ENCODE results near the gene PHF21B. TPM values are rescaled to one million over a fixed set of nuclear protein-coding genes. Genes with fewer than 3 reads are reported as not detected.

The PHF21B gene
- total RNA-seq, 3 donors from 2014 or later, result 0.26 TPM; not detected in 2

DNA sequence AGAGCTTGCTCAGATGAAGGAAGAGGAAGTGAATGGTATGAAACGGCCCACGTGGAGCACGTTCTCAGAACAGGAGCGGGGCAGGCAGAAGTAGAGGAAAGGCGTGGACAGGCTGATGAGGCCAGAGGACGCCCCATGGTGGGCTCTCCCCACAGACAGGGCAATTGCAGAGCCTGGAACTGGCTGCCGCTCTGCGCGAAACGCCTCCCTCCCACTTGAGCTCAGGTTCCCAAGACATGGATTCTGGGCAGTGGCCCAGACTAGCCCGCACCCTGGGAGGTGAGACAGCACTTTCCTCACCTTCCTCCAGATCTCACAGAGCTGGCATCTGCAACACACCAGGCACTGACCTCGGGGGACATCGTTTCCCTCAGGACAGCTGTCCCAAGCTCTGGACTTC is 117.6 kb downstream of the PHF21B start:
- DNase-seq (no peak), ATAC-seq (no peak)
- H3K36me3 Mint-ChIP-seq (ENCODE audit: insufficient read depth), result no peaks in the 10 kb centered on the region
- H3K9me3 Mint-ChIP-seq, result no peaks in the 10 kb centered on the region
- H3K27me3 Mint-ChIP-seq (ENCODE audit: low read depth), result no peaks in the 10 kb centered on the region
- no peaks in the 10 kb centered on the region for H3K4me1 Mint-ChIP-seq (ENCODE audit: low read depth)
- no peak overlapping the region for H3K4me3 Mint-ChIP-seq

DNA sequence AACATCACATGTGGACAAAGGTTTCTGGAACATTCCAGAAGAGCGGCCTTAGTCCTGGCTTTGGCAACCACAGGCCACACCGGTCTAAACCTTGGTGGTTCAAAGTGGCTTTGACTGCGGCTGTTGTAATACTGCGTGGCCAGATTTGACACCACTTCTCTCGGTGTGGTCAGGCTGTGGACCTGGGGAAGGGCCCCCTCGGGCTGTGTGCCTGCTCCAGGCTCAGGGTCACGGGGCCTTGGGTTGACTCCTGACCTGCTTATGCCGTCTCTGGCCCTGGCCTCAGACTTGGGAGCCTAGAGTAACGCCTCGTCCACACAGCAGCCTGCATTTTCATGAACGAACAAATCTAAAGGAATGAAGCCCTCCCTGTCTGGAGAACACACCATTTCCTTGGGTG is 118.0 kb downstream of the PHF21B start:
- ATAC-seq (no peak), DNase-seq (no peak)

DNA sequence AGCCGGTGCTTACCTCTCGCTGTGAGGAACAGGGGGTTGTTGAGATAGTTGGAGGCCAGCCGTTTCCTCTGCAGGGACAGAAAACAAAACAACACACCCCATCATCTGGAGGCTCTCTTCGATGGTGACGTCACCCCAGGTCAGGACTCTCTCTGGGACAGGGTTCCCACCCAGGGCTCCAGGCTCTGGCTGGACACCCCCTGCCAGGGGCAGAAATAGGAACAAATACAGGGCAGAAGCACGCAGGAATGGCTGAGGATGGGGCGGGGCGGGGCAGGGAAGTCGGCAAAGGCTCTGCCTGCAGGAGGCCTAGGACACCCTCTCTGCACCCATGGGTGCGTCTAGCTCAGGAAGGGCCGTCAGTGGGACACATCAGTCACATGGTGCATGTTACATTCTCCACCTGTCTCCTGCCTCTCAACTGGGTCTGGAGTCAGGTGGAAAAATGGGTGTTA is 118.5 kb downstream of the PHF21B start:
- no peaks in the 10 kb centered on the region for H3K36me3 Mint-ChIP-seq (ENCODE audit: insufficient read depth)
- H3K4me3 Mint-ChIP-seq, result no peak overlapping the region
- no peaks in the 10 kb centered on the region for H3K9me3 Mint-ChIP-seq
- H3K27me3 Mint-ChIP-seq (ENCODE audit: low read depth), result no peaks in the 10 kb centered on the region
- no peak for DNase-seq
- no peaks in the 10 kb centered on the region for H3K4me1 Mint-ChIP-seq (ENCODE audit: low read depth)
- ATAC-seq, result no peak

More for the DNA sequence above, 118.0 kb downstream of the PHF21B start:
- Mint-ChIP-seq H3K9me3 (no peaks in the 10 kb centered on the region), H3K4me3 (no peak overlapping the region), H3K27me3 (ENCODE audit: low read depth) (no peaks in the 10 kb centered on the region), H3K4me1 (ENCODE audit: low read depth) (no peaks in the 10 kb centered on the region), H3K36me3 (ENCODE audit: insufficient read depth) (no peaks in the 10 kb centered on the region)

DNA sequence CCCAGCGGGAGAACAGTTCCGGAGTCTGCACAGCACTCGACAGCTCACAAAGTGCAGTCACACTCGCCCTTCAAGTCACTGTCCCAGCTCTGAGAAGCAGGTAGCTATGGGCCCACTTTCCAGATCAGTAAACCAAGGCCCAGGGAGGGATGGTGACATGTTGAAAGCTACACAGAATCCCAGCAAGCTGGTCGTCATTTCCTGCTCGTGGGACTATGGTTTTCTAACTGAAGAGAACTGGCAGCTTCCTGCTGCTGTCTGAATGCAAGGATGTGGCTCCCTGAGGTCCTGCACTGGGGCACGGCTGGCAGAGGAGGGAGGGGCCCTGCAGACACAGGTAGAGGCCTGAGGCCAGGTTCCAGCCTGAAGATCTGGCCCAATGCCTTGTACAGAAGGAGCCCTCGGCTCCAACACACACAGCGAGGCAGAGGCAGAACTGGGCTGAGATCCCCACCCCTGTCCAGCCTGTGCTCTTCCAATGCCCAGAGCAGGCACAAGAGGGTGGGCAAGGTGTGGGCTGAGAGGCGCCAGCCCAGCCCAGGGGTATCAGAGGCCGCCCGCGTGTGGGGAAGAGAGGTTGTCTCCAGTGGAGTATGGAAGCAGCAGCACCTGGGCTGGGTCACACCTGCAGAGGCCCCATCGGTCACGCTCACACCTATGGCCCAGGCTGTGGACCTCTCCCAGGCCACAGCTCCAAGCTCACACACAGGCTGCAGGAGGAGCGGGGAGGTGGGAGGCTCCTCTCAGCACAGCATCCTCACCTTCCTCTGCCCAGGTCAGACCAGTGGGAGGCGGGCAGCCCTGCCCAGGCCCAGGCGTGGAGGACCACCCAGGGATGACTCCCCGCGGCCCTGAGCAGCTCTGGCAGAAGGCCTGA is 119.2 kb downstream of the PHF21B start:
- Mint-ChIP-seq H3K36me3 (ENCODE audit: insufficient read depth) (no peaks in the 10 kb centered on the region), H3K27me3 (ENCODE audit: low read depth) (no peaks in the 10 kb centered on the region), H3K4me3 (no peak overlapping the region), H3K9me3 (no peaks in the 10 kb centered on the region), H3K4me1 (ENCODE audit: low read depth) (no peaks in the 10 kb centered on the region)
- ATAC-seq (no peak), DNase-seq (no peak)

DNA sequence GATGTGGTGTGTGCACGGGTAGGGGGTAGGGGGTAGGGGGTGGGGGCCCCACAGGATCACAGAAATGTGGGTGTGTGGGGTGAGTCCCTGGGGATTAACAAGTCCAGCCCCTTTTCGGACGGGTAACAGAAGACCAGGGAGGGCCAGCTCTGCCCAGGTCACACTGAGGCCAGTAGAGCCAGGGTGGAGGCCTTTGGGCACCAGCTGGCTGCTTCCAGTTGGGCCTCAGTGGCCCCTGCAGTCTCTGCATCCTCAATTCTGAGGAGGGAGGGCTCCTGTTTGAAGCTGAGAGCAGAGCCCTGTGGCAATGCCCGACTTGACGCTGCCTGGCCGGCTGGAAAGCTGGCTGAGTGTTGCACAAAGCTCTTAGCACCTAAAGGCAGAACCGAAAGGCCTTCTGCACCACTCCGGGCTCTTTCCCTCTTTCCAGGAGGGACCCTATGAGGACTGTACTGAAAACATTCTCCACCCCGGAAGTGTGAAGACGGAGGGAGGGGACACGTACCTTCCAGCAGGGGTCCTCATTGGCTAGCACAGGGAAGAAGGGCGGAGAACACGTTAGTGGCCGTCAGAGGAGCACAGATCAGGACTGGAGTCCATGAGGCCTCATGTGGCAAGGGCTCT is 120.4 kb downstream of the PHF21B start:
- H3K4me3 Mint-ChIP-seq, result no peak overlapping the region
- H3K9me3 Mint-ChIP-seq, result no peaks in the 10 kb centered on the region
- H3K36me3 Mint-ChIP-seq (ENCODE audit: insufficient read depth), result no peaks in the 10 kb centered on the region
- H3K4me1 Mint-ChIP-seq (ENCODE audit: low read depth), result no peaks in the 10 kb centered on the region
- H3K27me3 Mint-ChIP-seq (ENCODE audit: low read depth), result no peaks in the 10 kb centered on the region
- DNase-seq (no peak), ATAC-seq (no peak)

DNA sequence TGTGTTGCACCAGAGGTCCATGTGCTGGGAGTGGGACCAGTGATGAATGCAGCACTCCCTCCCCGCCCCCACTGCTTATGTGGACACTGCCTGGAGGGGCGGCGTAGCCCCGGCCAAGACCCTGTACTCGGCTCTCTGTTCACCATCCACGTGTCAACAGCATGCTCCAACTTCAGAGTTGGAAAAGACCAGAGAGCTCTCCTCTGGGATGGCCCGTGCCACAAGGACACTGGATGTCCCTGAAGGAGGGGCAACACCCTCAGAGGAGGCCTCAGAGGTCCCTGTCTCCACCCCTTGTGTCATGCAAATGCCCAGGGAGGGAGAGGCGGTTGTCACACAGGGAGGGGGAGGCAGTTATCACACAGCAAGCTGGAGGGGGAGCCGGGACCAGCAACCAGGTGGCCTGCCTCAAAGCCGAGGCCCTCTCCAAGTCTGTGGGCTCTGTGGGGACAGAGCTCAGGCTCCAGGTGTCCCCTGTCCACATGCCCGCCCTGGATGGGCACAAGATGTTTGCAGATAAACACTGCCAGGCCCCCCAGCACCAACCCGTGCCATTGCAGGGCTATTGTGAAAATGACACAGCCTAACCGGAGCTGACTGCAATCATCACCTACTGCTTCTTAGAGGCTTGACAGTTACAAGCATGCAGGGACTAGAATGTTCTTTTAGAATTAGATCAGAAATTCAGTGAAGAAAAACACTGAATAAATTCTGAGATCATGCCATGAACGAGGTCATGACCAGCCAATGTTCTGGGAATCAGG is 121.1 kb downstream of the PHF21B start:
- Mint-ChIP-seq H3K36me3 (ENCODE audit: insufficient read depth) (no peaks in the 10 kb centered on the region), H3K9me3 (no peaks in the 10 kb centered on the region), H3K4me3 (no peak overlapping the region), H3K4me1 (ENCODE audit: low read depth) (no peaks in the 10 kb centered on the region), H3K27me3 (ENCODE audit: low read depth) (no peaks in the 10 kb centered on the region)
- DNase-seq (no peak), ATAC-seq (no peak)

DNA sequence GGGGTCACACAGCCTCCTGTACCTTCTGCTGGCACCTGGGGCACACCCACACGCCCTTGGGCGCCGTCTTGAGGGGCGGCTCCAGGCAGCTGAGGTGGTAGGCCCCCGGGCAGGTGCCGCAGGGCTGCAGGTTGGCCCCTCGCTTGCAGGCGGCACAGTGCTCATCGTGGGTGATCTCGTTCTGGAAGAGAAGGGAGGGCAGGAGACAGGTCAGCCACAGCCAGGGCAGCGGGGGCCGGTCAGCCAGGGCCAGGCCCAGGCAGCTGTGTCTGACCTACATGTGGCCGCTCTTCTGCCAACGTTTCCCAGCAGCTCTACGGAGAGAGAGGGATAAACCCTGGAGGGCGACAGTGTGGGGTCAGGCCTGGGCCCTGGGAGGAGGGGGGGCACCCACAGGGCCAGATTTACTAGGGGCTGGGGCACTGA is 121.9 kb downstream of the PHF21B start:
- no peak overlapping the region for H3K4me3 Mint-ChIP-seq
- no peaks in the 10 kb centered on the region for H3K4me1 Mint-ChIP-seq (ENCODE audit: low read depth)
- H3K36me3 Mint-ChIP-seq (ENCODE audit: insufficient read depth), result no peaks in the 10 kb centered on the region
- no peak for ATAC-seq
- no peak for DNase-seq
- H3K27me3 Mint-ChIP-seq (ENCODE audit: low read depth), result no peaks in the 10 kb centered on the region
- H3K9me3 Mint-ChIP-seq, result no peaks in the 10 kb centered on the region

DNA sequence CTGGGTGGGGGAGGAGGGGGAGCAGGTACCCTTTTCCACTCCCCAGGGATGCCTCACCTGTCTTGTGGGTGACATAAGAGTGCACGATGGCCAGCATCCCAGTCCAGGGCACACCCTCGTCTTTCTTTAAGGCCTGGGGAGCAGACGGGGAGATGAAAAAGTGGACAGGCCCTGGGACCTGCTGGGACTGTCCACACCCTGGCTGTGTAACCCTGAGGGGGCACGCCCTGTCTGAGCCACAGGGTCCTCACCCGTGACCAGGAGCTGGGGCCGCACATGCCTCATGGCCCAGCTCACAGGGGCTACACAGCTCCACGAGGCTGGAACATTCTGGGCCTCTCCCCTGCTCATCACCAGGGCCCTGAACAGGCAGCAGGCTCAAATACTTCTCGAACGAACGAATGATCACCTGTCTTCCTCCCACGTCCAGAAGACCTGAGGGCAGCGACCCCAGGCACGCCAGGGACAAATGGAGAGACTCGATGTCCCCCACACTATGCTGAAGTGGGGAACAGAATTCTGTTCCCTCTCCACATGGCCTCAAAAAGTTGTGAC is 123.9 kb downstream of the PHF21B start:
- Mint-ChIP-seq H3K27me3 (ENCODE audit: low read depth) (no peaks in the 10 kb centered on the region), H3K4me1 (ENCODE audit: low read depth) (no peaks in the 10 kb centered on the region)

DNA sequence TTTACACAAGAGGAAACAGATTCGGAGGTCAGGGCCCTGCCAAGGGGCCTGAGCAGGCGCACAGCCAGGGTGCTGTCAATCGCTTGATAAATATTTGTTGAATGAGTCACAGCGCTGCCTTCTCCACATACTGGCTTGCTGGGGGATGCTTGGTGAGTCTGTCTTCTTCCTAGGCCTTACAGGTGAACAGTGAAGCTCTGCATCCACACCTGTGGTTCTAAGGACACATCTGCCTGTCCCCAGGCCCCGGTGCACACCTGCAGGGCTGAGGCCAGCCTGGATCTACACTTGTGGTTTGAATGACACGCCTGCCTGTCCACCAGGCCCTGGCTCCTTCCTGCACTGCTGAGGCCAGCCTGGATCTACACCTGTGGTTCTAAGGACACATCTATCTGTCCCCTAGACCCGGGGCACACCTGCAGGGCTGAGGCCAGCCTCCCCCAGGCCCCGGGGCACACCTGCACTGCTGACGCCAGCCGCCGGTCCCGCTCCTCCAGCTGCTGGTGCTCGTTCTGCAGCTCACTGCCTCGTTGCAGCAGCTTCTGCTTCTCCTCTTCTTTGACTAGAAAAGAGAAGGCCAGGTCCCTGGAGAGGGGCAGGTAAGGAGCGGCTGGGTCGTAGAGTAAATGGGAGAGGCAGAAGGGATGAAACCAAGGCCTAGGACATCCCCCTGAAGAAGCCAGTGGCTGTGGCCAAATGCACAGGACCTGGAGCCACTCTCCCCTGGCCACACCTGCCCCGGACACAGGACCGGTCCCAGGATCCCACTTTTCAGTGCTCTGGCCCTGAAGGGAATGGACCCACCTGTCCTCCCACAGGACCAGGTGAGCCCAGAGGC is 124.6 kb downstream of the PHF21B start:
- no peaks in the 10 kb centered on the region for H3K9me3 Mint-ChIP-seq
- no peaks in the 10 kb centered on the region for H3K27me3 Mint-ChIP-seq (ENCODE audit: low read depth)
- H3K36me3 Mint-ChIP-seq (ENCODE audit: insufficient read depth), result no peaks in the 10 kb centered on the region
- no peak overlapping the region for H3K4me3 Mint-ChIP-seq
- H3K4me1 Mint-ChIP-seq (ENCODE audit: low read depth), result no peaks in the 10 kb centered on the region
- DNase-seq, result no peak
- ATAC-seq, result no peak

More for the DNA sequence above, 123.9 kb downstream of the PHF21B start:
- ATAC-seq, result no peak
- Mint-ChIP-seq H3K9me3 (no peaks in the 10 kb centered on the region), H3K4me3 (no peak overlapping the region), H3K36me3 (ENCODE audit: insufficient read depth) (no peaks in the 10 kb centered on the region)
- no peak for DNase-seq

DNA sequence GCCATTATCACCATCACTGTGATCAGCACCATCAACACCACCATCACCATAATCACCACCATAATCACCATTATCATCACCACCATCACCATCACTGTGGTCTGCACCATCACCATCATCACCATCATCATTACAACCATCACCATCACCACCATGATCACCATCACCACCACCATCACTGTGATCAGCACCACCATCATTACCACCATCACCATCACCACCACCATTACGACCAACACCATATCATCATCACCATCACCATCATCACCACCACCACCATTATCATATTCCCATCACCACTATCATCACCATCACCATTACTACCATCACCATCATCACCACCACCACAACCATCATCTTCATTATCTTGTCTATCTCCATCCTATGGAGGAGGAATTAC is 125.2 kb downstream of the PHF21B start:
- Mint-ChIP-seq H3K4me3 (no peak overlapping the region), H3K4me1 (ENCODE audit: low read depth) (no peaks in the 10 kb centered on the region), H3K9me3 (no peaks in the 10 kb centered on the region), H3K27me3 (ENCODE audit: low read depth) (no peaks in the 10 kb centered on the region), H3K36me3 (ENCODE audit: insufficient read depth) (no peaks in the 10 kb centered on the region)
- DNase-seq (no peak), ATAC-seq (no peak)

DNA sequence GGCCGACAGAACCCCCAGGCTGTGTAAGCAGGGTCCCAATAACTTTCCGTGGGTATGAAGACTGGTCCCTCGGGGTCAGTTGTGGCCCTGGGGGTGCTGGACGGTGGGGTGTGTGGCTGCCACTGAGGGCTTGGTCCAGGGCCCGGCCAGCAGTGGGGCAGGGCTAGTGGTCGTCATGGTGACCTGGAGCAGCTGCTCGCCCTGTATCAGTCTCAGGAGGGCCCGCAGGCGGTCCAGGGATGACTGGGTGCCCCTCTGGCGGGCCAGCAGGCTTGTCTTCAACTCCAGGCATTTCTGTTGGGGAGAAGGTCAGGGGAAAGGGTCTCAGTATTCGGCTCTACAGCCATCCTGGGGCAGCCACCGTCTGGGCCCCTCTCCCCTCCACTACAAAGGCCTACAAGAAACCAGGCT is 126.8 kb downstream of the PHF21B start:
- H3K9me3 Mint-ChIP-seq, result no peaks in the 10 kb centered on the region
- H3K4me3 Mint-ChIP-seq, result no peak overlapping the region
- no peak for DNase-seq
- H3K4me1 Mint-ChIP-seq (ENCODE audit: low read depth), result no peaks in the 10 kb centered on the region
- H3K36me3 Mint-ChIP-seq (ENCODE audit: insufficient read depth), result no peaks in the 10 kb centered on the region
- no peak for ATAC-seq
- H3K27me3 Mint-ChIP-seq (ENCODE audit: low read depth), result no peaks in the 10 kb centered on the region

DNA sequence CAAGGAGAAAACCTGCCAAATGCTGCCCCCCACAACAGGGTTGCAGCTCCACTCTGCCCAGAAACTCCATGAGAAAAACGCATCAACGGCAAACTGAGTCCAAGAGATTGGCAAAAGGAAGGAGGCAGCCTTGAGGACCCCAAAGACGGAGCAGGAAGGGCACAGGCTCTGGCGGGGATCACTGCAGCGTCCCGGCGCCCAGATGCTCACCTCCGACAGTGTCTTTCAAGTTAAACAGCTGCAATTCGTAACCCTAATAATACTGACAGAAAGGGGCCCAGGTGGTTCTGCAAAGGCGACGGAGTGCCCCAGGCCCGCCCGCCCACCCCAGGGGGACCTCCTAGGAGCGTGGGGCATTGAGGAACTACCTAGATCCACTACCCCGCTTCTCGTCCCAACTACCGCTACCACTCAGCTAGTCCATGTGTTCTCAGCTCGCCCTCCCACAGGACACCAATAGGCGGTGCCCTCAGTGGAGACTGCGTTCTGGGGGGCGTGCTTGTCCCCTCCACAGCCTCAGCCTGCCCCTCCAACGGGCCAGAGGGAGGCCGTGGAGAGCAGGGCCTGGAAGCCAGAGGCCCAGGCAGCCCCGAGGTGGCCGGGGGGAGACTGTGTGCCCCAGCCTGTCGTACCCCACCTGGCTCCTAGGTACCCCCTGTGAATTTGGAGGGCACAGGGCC is 127.4 kb downstream of the PHF21B start:
- no peak for ATAC-seq
- H3K36me3 Mint-ChIP-seq (ENCODE audit: insufficient read depth), result no peaks in the 10 kb centered on the region

DNA sequence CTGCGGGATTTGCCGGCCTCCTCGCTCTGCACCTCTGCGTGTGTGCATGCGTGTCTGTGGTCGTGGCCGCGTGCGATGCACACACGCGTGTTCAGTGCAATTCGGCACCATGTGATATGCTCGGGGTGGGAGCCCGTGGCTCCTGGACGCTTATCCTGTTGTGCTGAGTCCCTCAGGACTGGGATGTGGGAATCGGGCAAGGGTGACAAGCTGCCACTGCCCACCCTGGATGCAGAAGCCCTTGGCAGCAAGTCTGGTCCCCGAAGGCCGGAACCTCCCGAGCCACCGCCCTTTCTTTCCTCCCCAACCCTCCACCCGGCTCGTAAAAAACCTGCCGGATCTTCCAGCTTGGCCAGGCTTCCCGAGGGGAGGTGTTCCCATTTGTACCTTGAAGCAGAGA is 128.2 kb downstream of the PHF21B start:
- no peak for DNase-seq
- Mint-ChIP-seq H3K9me3 (peaks cover 1% of the 10 kb centered on the region), H3K27me3 (ENCODE audit: low read depth) (no peaks in the 10 kb centered on the region), H3K36me3 (ENCODE audit: insufficient read depth) (no peaks in the 10 kb centered on the region), H3K4me1 (ENCODE audit: low read depth) (no peaks in the 10 kb centered on the region), H3K4me3 (no peak overlapping the region)
- ATAC-seq, result no peak

More for the DNA sequence above, 127.4 kb downstream of the PHF21B start:
- DNase-seq, result no peak
- no peak overlapping the region for H3K4me3 Mint-ChIP-seq
- no peaks in the 10 kb centered on the region for H3K27me3 Mint-ChIP-seq (ENCODE audit: low read depth)
- no peaks in the 10 kb centered on the region for H3K4me1 Mint-ChIP-seq (ENCODE audit: low read depth)
- no peaks in the 10 kb centered on the region for H3K9me3 Mint-ChIP-seq

All from activated T-cell treated with anti-CD3 and anti-CD28 coated beads, Interleukin-2, amount 50 U/mL, for 4 hours (primary cell).